ENCODE results near the gene HOXD9. TPM values are rescaled to one million over a fixed set of nuclear protein-coding genes. Genes with fewer than 3 reads are reported as not detected.

Gene HOXD9
- total RNA-seq, 1 experiment from 2014 or later = not detected

- Mint-ChIP-seq H3K9me3 (ENCODE audit: unreplicated experiment) (no peaks in the 10 kb centered on the region), H3K27me3 (ENCODE audit: insufficient read depth, unreplicated experiment) (peaks cover 45% of the 10 kb centered on the region), H3K4me1 (ENCODE audit: low read depth, unreplicated experiment) (peaks cover 11% of the 10 kb centered on the region), H3K36me3 (ENCODE audit: insufficient read depth, unreplicated experiment) (no peaks in the 10 kb centered on the region), H3K4me3 (ENCODE audit: unreplicated experiment) (peak overlapping the region; percentile 76), H3K27ac (ENCODE audit: unreplicated experiment) (no peak overlapping the region)
- ChIA-PET POLR2A (no interaction called here), CTCF (interaction anchor here (0.5 to 1.0 kb wide), 2 partner anchors 9 to 318 kb away, joined by 3 to 5 read pairs; no protein-coding TSS in a partner anchor)
- Histone ChIP-seq H3K9me3 (no peaks in the 10 kb centered on the region), H3K36me3 (ENCODE audit: control insufficient read depth, insufficient read depth, low read length) (no peaks in the 10 kb centered on the region), H3K27me3 (replicated peaks; ENCODE audit: control insufficient read depth, insufficient read depth, low read length) (peaks cover 3% of the 10 kb centered on the region), H3K4me1 (peaks cover 12% of the 10 kb centered on the region; the same call in 1 of the 2 replicates), H3K4me3 (ENCODE audit: low read depth, low read length) (no peak overlapping the region)
- BruUV-seq (replicated peaks) = no TSS peak
- intact Hi-C loops (cut with micrococcal nuclease; ENCODE audit: unreplicated experiment) = loop anchor here (5.0 kb wide), 1 partner anchor 50 kb away; the partner anchor contains the start of gene HOXD1
- TF ChIP-seq, protein P1, sequence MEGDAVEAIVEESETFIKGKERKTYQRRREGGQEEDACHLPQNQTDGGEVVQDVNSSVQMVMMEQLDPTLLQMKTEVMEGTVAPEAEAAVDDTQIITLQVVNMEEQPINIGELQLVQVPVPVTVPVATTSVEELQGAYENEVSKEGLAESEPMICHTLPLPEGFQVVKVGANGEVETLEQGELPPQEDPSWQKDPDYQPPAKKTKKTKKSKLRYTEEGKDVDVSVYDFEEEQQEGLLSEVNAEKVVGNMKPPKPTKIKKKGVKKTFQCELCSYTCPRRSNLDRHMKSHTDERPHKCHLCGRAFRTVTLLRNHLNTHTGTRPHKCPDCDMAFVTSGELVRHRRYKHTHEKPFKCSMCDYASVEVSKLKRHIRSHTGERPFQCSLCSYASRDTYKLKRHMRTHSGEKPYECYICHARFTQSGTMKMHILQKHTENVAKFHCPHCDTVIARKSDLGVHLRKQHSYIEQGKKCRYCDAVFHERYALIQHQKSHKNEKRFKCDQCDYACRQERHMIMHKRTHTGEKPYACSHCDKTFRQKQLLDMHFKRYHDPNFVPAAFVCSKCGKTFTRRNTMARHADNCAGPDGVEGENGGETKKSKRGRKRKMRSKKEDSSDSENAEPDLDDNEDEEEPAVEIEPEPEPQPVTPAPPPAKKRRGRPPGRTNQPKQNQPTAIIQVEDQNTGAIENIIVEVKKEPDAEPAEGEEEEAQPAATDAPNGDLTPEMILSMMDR (IDR thresholded peaks at IDR 0.05; ENCODE audit: insufficient read depth in 1 of 2, low read depth in 1 of 2, low read length in 1 of 2, severe bottlenecking in 1 of 2, unreplicated experiment in 1 of 2) = no peak
- no peak for DNase-seq
Observed at GRCh38 chr2:176137252-176137580, 14.7 kb downstream of the HOXD9 start.

GRCh38 chr2:176137906-176138305 is 15.4 kb downstream of the HOXD9 start:
- no peaks in the 10 kb centered on the region for H3K36me3 Mint-ChIP-seq (ENCODE audit: insufficient read depth, unreplicated experiment)
- intact Hi-C loops (cut with micrococcal nuclease; ENCODE audit: unreplicated experiment) = loop anchor here (5.0 kb wide), 1 partner anchor 49 kb away; the partner anchor contains the start of gene HOXD1
- no peaks in the 10 kb centered on the region for H3K9me3 ChIP-seq
- ChIA-PET POLR2A (no interaction called here), CTCF (no interaction called here)
- no peak for DNase-seq
- no peak overlapping the region for H3K27ac Mint-ChIP-seq (ENCODE audit: unreplicated experiment)
- H3K27me3 ChIP-seq (replicated peaks; ENCODE audit: control insufficient read depth, insufficient read depth, low read length) = peaks cover 3% of the 10 kb centered on the region
- no peaks in the 10 kb centered on the region for H3K9me3 Mint-ChIP-seq (ENCODE audit: unreplicated experiment)
- H3K4me1 Mint-ChIP-seq (ENCODE audit: low read depth, unreplicated experiment) = peaks cover 7% of the 10 kb centered on the region
- H3K27me3 Mint-ChIP-seq (ENCODE audit: insufficient read depth, unreplicated experiment) = peaks cover 40% of the 10 kb centered on the region
- BruUV-seq (replicated peaks) = no TSS peak
- TF ChIP-seq, protein P1 (IDR thresholded peaks at IDR 0.05; ENCODE audit: insufficient read depth in 1 of 2, low read depth in 1 of 2, low read length in 1 of 2, severe bottlenecking in 1 of 2, unreplicated experiment in 1 of 2) = no peak
- peak overlapping the region; percentile 76 for H3K4me3 Mint-ChIP-seq (ENCODE audit: unreplicated experiment)
- H3K4me3 ChIP-seq (ENCODE audit: low read depth, low read length) = no peak overlapping the region
- no peaks in the 10 kb centered on the region for H3K36me3 ChIP-seq (ENCODE audit: control insufficient read depth, insufficient read depth, low read length)
- H3K4me1 ChIP-seq = 0 out of 2 replicates have a peak, but pooled peaks cover 8% of the 10 kb centered on the region

- intact Hi-C loops (cut with micrococcal nuclease; ENCODE audit: unreplicated experiment) = loop anchor here (5.0 kb wide), 1 partner anchor 49 kb away; the partner anchor contains the start of gene HOXD1
- Mint-ChIP-seq H3K36me3 (ENCODE audit: insufficient read depth, unreplicated experiment) (no peaks in the 10 kb centered on the region), H3K4me3 (ENCODE audit: unreplicated experiment) (no peak overlapping the region), H3K4me1 (ENCODE audit: low read depth, unreplicated experiment) (peaks cover 7% of the 10 kb centered on the region), H3K27ac (ENCODE audit: unreplicated experiment) (no peak overlapping the region), H3K27me3 (ENCODE audit: insufficient read depth, unreplicated experiment) (peaks cover 38% of the 10 kb centered on the region), H3K9me3 (ENCODE audit: unreplicated experiment) (no peaks in the 10 kb centered on the region)
- H3K36me3 ChIP-seq (ENCODE audit: control insufficient read depth, insufficient read depth, low read length) = no peaks in the 10 kb centered on the region
- DNase-seq = no peak
- no peaks in the 10 kb centered on the region for H3K9me3 ChIP-seq
- H3K4me1 ChIP-seq = 0 out of 2 replicates have a peak, but pooled peaks cover 8% of the 10 kb centered on the region
- POLR2A ChIA-PET = no interaction called here
- peaks cover 3% of the 10 kb centered on the region; the same call in 1 of the 2 replicates for H3K27me3 ChIP-seq (replicated peaks; ENCODE audit: control insufficient read depth, insufficient read depth, low read length)
- TF ChIP-seq, protein P1 (IDR thresholded peaks at IDR 0.05; ENCODE audit: insufficient read depth in 1 of 2, low read depth in 1 of 2, low read length in 1 of 2, severe bottlenecking in 1 of 2, unreplicated experiment in 1 of 2) = no peak
- CTCF ChIA-PET = no interaction called here
- no TSS peak for BruUV-seq (replicated peaks)
- no peak overlapping the region for H3K4me3 ChIP-seq (ENCODE audit: low read depth, low read length)
Observed at GRCh38 chr2:176138526-176138922, 16.0 kb downstream of the HOXD9 start.

All from Caco-2 (cell line).